Endothelial cell of umbilical vein (primary cell): ENCODE results near the gene ZSCAN1.

Experiments used
- CTCF ChIP-seq, 2 donors: IDR thresholded peaks; 1 replicate in 1 of 2; 2 replicates in 1 of 2; pipeline ENCODE4 v1.5.1; 2011; ENCODE audit warnings: low read length in 2 of 2, mild to moderate bottlenecking in 2 of 2, moderate library complexity in 2 of 2, control low read depth in 1 of 2, inconsistent platforms in 1 of 2, low read depth in 1 of 2; ENCODE audit not compliant: insufficient read depth in 1 of 2; ENCODE audit errors: extremely low read depth in 1 of 2
- EZH2 ChIP-seq: IDR thresholded peaks from 2 replicates; pipeline ENCODE4 v1.6.1; 2012; ENCODE audit warnings: borderline replicate concordance, low read depth, mild to moderate bottlenecking, moderate library complexity, low read length, inconsistent platforms; ENCODE audit not compliant: severe bottlenecking
- MYC ChIP-seq: IDR thresholded peaks from one replicate; pipeline ENCODE4 v1.6.1; 2011; ENCODE audit warnings: mild to moderate bottlenecking, low read depth, low read length
- POLR2A ChIP-seq: IDR thresholded peaks from 2 replicates; pipeline ENCODE4 v1.6.1; 2012; ENCODE audit warnings: low read depth, mild to moderate bottlenecking, control low read depth, low read length

- TF ChIP-seq CTCF (IDR thresholded peaks at IDR 0.05; ENCODE audit: extremely low read depth in 1 of 2, insufficient read depth in 1 of 2, low read depth in 1 of 2, low read length in 2 of 2) (no peak), POLR2A (no peak), MYC (no peak), EZH2 (no peak)
These were observed 4.9 kb downstream of the ZSCAN1 start for GRCh38 chr19:58038688-58039204.
